Osteocyte (in vitro differentiated cells): Measurements from ENCODE around the gene FOXM1. TPM values are rescaled to one million over a fixed set of nuclear protein-coding genes. Genes with fewer than 3 reads are reported as not detected.

Experiments
- DNase-seq: peaks from one replicate; pipeline ENCODE4 v3.0.0; 2021; ENCODE audit warnings: mixed read lengths; ENCODE audit not compliant: unreplicated experiment; ENCODE audit errors: extremely low spot score
- H3K27ac Mint-ChIP-seq: one replicate; pipeline ENCODE4 v1.8.0; 2021; ENCODE audit warnings: mild to moderate bottlenecking, mixed read lengths; ENCODE audit not compliant: unreplicated experiment
- H3K27me3 Mint-ChIP-seq: one replicate; pipeline ENCODE4 v1.8.0; 2021; ENCODE audit warnings: mixed read lengths; ENCODE audit not compliant: unreplicated experiment
- H3K36me3 Mint-ChIP-seq: one replicate; pipeline ENCODE4 v1.8.0; 2021; ENCODE audit warnings: mixed read lengths; ENCODE audit not compliant: unreplicated experiment
- H3K4me1 Mint-ChIP-seq: one replicate; pipeline ENCODE4 v1.8.0; 2021; ENCODE audit warnings: mixed read lengths; ENCODE audit not compliant: unreplicated experiment
- H3K4me3 Mint-ChIP-seq: one replicate; pipeline ENCODE4 v1.8.0; 2021; ENCODE audit warnings: mild to moderate bottlenecking, moderate library complexity, mixed read lengths; ENCODE audit not compliant: unreplicated experiment
- H3K9me3 Mint-ChIP-seq: one replicate; pipeline ENCODE4 v1.8.0; 2021; ENCODE audit warnings: mixed read lengths; ENCODE audit not compliant: unreplicated experiment
- long read RNA-seq: library from polyadenylated mRNA; unstranded; transcript quantifications from one replicate; pipeline ENCODE4 v2.0.0, GENCODE V29; 2021
- total RNA-seq: library from RNA; stranded (reverse); gene quantifications from 2 replicates; pipeline ENCODE4 v1.2.1, GENCODE V29; 2021
- TF ChIP-seq, protein P1 (sequence below): fragments of 200-600 bp; sonication (generic); IDR thresholded peaks from 2 replicates; pipeline ENCODE4 v1.5.0; 2021; ENCODE audit warnings: antibody characterized with exemption, mild to moderate bottlenecking, moderate library complexity

The FOXM1 gene, protein sequence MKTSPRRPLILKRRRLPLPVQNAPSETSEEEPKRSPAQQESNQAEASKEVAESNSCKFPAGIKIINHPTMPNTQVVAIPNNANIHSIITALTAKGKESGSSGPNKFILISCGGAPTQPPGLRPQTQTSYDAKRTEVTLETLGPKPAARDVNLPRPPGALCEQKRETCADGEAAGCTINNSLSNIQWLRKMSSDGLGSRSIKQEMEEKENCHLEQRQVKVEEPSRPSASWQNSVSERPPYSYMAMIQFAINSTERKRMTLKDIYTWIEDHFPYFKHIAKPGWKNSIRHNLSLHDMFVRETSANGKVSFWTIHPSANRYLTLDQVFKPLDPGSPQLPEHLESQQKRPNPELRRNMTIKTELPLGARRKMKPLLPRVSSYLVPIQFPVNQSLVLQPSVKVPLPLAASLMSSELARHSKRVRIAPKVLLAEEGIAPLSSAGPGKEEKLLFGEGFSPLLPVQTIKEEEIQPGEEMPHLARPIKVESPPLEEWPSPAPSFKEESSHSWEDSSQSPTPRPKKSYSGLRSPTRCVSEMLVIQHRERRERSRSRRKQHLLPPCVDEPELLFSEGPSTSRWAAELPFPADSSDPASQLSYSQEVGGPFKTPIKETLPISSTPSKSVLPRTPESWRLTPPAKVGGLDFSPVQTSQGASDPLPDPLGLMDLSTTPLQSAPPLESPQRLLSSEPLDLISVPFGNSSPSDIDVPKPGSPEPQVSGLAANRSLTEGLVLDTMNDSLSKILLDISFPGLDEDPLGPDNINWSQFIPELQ
- total RNA-seq, result 14.9 and 17.4 TPM in 2 replicates
- long read RNA-seq, partial matches to known transcripts, result 0 of 4 reads
- long read RNA-seq, other reads (novel, unspliced or antisense), result 4 of 4 reads

DNA sequence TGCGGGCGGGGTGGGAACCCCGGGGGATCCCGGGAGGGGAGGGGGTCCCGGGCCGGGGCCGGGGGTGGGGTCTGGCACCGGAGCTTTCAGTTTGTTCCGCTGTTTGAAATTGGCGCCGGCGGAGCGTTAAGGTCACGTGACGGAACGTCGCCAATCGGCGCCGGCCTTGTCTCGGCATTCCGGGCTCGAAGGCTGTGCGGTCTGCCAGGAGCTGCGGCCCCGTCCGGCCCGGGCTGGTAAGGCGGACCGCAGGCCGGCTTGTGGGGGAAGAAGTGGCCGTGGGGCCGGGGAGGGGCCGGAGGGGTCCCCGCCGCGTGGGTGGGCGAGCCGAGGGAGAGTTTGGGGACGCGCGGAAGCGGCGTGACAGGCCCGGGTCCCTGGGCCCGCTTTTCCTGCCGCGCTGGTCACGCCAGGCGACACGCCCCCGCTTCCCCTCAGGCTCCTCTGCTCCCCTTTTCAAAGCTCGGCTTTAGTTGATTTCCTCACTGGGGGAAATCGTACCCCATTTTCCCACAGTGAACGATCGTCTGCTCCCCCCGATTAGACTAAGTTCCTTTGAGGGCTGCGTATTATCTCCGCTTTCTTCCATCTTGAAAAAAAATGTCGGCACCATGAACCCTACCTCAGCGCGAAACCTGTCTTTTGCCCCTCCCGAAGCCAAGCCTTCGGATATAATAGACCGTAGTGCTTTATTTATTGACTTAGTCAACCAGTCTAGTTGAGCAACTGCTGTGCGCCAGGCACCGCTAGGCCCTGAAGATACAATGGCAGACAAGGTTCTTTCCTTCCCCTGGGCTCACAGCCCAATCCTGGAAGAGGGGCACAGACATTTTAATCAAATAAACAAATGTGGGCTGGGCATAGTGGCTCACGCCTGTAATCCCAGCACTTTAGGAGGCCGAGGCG is at the start of gene FOXM1, which contains the start of gene RHNO1:
Gene FOXM1 (minus strand): TSS at position 128 of the 906 bp plus-strand sequence. CDS start 2,696 bp downstream, outside the sequence.
Gene RHNO1 (plus strand): TSS at position 177 of the 906 bp plus-strand sequence. CDS start 8,144 bp downstream, outside the sequence.
- TF ChIP-seq, protein P1, sequence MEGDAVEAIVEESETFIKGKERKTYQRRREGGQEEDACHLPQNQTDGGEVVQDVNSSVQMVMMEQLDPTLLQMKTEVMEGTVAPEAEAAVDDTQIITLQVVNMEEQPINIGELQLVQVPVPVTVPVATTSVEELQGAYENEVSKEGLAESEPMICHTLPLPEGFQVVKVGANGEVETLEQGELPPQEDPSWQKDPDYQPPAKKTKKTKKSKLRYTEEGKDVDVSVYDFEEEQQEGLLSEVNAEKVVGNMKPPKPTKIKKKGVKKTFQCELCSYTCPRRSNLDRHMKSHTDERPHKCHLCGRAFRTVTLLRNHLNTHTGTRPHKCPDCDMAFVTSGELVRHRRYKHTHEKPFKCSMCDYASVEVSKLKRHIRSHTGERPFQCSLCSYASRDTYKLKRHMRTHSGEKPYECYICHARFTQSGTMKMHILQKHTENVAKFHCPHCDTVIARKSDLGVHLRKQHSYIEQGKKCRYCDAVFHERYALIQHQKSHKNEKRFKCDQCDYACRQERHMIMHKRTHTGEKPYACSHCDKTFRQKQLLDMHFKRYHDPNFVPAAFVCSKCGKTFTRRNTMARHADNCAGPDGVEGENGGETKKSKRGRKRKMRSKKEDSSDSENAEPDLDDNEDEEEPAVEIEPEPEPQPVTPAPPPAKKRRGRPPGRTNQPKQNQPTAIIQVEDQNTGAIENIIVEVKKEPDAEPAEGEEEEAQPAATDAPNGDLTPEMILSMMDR, result no peak
- peak; percentile 97 for DNase-seq
- Mint-ChIP-seq H3K27me3 (no peaks in the 10 kb centered on the region), H3K9me3 (no peaks in the 10 kb centered on the region), H3K4me3 (peak within 1 kb of the TSS; percentile 90), H3K27ac (peak within 1 kb of the TSS; percentile 98), H3K4me1 (peaks cover 18% of the 10 kb centered on the region), H3K36me3 (no peaks in the 10 kb centered on the region)

DNA sequence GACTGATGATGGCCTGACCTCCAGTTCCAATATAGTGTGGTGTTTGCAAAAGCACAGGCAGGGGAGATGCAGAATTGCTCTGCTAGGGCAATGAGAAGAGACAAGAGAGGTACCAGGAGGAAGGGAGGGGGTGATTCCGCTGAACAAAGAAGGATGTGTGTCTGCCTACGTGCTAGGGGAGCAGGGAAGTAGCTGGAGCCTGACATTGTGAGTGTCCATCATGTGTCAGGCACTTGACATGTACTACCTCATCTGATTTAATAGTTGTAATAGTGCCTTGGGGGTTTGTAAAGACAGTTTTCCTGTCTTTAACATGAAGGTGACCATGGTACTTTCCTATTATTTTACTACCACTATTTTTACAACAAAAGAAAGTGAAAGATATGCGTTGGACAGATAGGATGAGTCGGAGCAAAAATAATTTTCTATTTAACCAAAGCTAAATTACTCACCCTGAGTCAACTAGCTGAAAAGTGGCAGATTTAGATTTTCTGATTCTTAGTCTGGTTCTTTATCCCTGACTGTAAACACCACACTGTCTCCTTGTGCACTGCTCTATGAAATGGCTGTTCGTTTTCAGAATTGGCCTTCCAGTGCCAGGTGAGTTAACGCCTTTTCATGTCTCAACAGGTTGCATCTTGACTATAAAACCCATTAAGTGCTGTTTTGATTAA is 48.5 kb upstream of the FOXM1 start:
- Mint-ChIP-seq H3K27ac (no peak overlapping the region), H3K9me3 (no peaks in the 10 kb centered on the region), H3K27me3 (no peaks in the 10 kb centered on the region), H3K36me3 (peaks cover 47% of the 10 kb centered on the region), H3K4me3 (no peak overlapping the region), H3K4me1 (peaks cover 1% of the 10 kb centered on the region)
- TF ChIP-seq, protein P1, result no peak
- DNase-seq, result no peak

- no peak for DNase-seq
- H3K4me1 Mint-ChIP-seq, result peaks cover 1% of the 10 kb centered on the region
- no peak overlapping the region for H3K4me3 Mint-ChIP-seq
- H3K27ac Mint-ChIP-seq, result no peak overlapping the region
- TF ChIP-seq, protein P1, result no peak
- no peaks in the 10 kb centered on the region for H3K9me3 Mint-ChIP-seq
- H3K27me3 Mint-ChIP-seq, result no peaks in the 10 kb centered on the region
- H3K36me3 Mint-ChIP-seq, result peaks cover 49% of the 10 kb centered on the region
These were observed 47.0 kb upstream of the FOXM1 start for GRCh38 chr12:2924019-2924418.

- Mint-ChIP-seq H3K36me3 (peaks cover 52% of the 10 kb centered on the region), H3K27ac (no peak overlapping the region), H3K27me3 (no peaks in the 10 kb centered on the region), H3K4me3 (no peak overlapping the region), H3K9me3 (no peaks in the 10 kb centered on the region), H3K4me1 (peaks cover 1% of the 10 kb centered on the region)
- no peak for DNase-seq
- TF ChIP-seq, protein P1, result no peak
These were observed 46.1 kb upstream of the FOXM1 start for GRCh38 chr12:2923057-2923456.
